Heart left ventricle (tissue), 13 donors: ENCODE data around the gene BCL2A1.

Experiments used
- CTCF ChIP-seq, 12 donors: fragments of 200-600 bp; sonication (generic) in 4 of 12; IDR thresholded peaks; one replicate each; pipeline versions ENCODE4 v1.5.0 to v1.8.0; 2018 to 2022; ENCODE audit warnings: antibody characterized with exemption in 12 of 12, mild to moderate bottlenecking in 5 of 12
- POLR2A ChIP-seq, 2 donors: fragments of 450-650 bp; IDR thresholded peaks; one replicate each; pipeline ENCODE4 v1.6.1; 2017; ENCODE audit warnings: antibody characterized with exemption in 2 of 2, mild to moderate bottlenecking in 2 of 2, moderate library complexity in 2 of 2
- donor health status: ischemic (EF 13 %, LVEDD 7.1; RV severe dilation, severe dysfunction).
- donor health status: DM: no; HTN: yes; CAD: no.
- donor health status: DM: no; HTN: no; CAD: no.
- donor health status: ischemic (EF 25% LVEDD 6.9; RV normal size, moderate dysfunction).
- donor health status: ischemic (EF 25% LVEDD 5.7; RV mildly dilated, moderate dysfunction).
- donor health status: ischemic (EF 35%, LVEDD 5.7; RV mildly dilated, moderate dysfunction).
- donor health status: nonischemic (EF 11% LVEDD 7.7; RV severe dilation, severe dysfunction).
- donor health status: DM: yes; HTN: yes; CAD: no.
- donor health status: PGD.
- donor health status: ischemic (EF 29% LVEDD 5.4; RV normal size, mild dysfunction).
- donor health status: nonischemic (EF 23%, LVEDD 6.1; RV moderate dilation, normal function).

GRCh38 chr15:79960502-79961212, 10.3 kb downstream of the BCL2A1 start:
- no peak for TF ChIP-seq CTCF (IDR thresholded peaks at IDR 0.05)
- TF ChIP-seq POLR2A (IDR thresholded peaks at IDR 0.05) = no peak
